K562 (cell line): ENCODE measurements around the gene TMEM120B. TPM values are rescaled to one million over a fixed set of nuclear protein-coding genes. Genes with fewer than 3 reads are reported as not detected.

Experiments used
- ATF1 ChIP-seq, 2 experiments: fragments of 450-650 bp in 1 of 2; IDR thresholded peaks; 2 replicates each; pipeline ENCODE4 v1.6.1; 2016; ENCODE audit warnings: missing compliant biosample characterization in 1 of 2, missing genetic modification characterization in 1 of 2
- CHD1 ChIP-seq: fragments of 200-600 bp; sonication (generic); IDR thresholded peaks from one replicate; pipeline ENCODE4 v1.6.1; 2012; ENCODE audit warnings: mild to moderate bottlenecking, moderate library complexity, low read length, inconsistent platforms
- ELF2 ChIP-seq: fragments of 250-450 bp; sonication (Bioruptor Pico); IDR thresholded peaks from 2 replicates; pipeline ENCODE4 v1.5.0; 2021; ENCODE audit warnings: mild to moderate bottlenecking
- FIP1L1 ChIP-seq: fragments of 200-400 bp; formaldehyde crosslinking; IDR thresholded peaks from 2 replicates; pipeline ENCODE4 v1.6.1; 2018; ENCODE audit warnings: mild to moderate bottlenecking, low read depth, low read length; ENCODE audit not compliant: poor library complexity, severe bottlenecking
- FOXA3 ChIP-seq, 2 experiments: fragments of 450-650 bp in 1 of 2; sonication (generic) in 1 of 2; formaldehyde crosslinking; IDR thresholded peaks in 1 of 2; conservative IDR thresholded peaks in 1 of 2; 2 replicates each; pipeline versions ENCODE4 v1.4.0 to v1.8.0; 2020 to 2022; ENCODE audit warnings: mild to moderate bottlenecking in 2 of 2, missing genetic modification reagents in 1 of 2
- MCM7 ChIP-seq, 2 experiments: fragments of 450-650 bp; IDR thresholded peaks; 2 replicates each; pipeline ENCODE4 v1.6.1; 2016 to 2018
- NEUROD1 ChIP-seq: fragments of 150-350 bp; IDR thresholded peaks from 2 replicates; pipeline ENCODE4 v1.6.1; 2014; ENCODE audit warnings: borderline replicate concordance, low read length, low read depth; ENCODE audit not compliant: partially characterized antibody
- NFIC ChIP-seq: fragments of 450-650 bp; IDR thresholded peaks from 2 replicates; pipeline ENCODE4 v1.6.1; 2017; ENCODE audit warnings: mild to moderate bottlenecking, inconsistent platforms
- PML ChIP-seq: IDR thresholded peaks from 2 replicates; pipeline ENCODE4 v1.6.1; 2012; ENCODE audit warnings: low read length, inconsistent platforms
- SAFB ChIP-seq: fragments of 200-400 bp; formaldehyde crosslinking; IDR thresholded peaks from 2 replicates; pipeline ENCODE4 v1.6.1; 2017; ENCODE audit warnings: low read depth, low read length, borderline replicate concordance
- ZFX ChIP-seq: sonication (generic); formaldehyde crosslinking; IDR thresholded peaks from 2 replicates; pipeline ENCODE4 v1.8.0; 2022; ENCODE audit warnings: mild to moderate bottlenecking, missing genetic modification reagents, moderate library complexity
- polyA plus RNA-seq, 8 experiments: library from polyadenylated mRNA; depleted of rRNA in 4 of 8; stranded (reverse) in 5 of 8; unstranded in 3 of 8; fragments of >200 nt; fragmentation: Nextera tagmentation in 2 of 8; fragmentation: Illumina TruSeq in 1 of 8; extraction: Ambion mirVana in 2 of 8; extraction: Trizol in 1 of 8; gene quantifications; 2 replicates each; pipeline versions ENCODE4 v1.2.1 to v1.2.3, GENCODE V29; 2011 to 2014; ENCODE audit warnings: inconsistent platforms in 1 of 8, missing spikeins in 1 of 8
- total RNA-seq, 7 experiments: library from RNA; depleted of rRNA in 6 of 7; stranded (reverse); fragments of >200 nt in 6 of 7; fragmentation: Illumina TruSeq in 2 of 7; extraction: Trizol in 2 of 7; gene quantifications; 2 replicates each; pipeline versions ENCODE4 v1.2.1 to v1.2.3, GENCODE V29; 2011 to 2021; ENCODE audit warnings: low replicate concordance in 1 of 7
- TF ChIP-seq, protein P1 (sequence below): sonication (generic); formaldehyde crosslinking; IDR thresholded peaks from 2 replicates; pipeline ENCODE4 v1.8.0; 2022; ENCODE audit warnings: missing genetic modification reagents, mild to moderate bottlenecking, borderline replicate concordance
- TF ChIP-seq, protein P2 (sequence below): fragments of 450-650 bp; IDR thresholded peaks from 2 replicates; pipeline ENCODE4 v1.6.1; 2016; ENCODE audit warnings: mild to moderate bottlenecking, moderate library complexity

The TMEM120B gene
- total and polyA plus RNA-seq, 9 of the 15 experiments (the other 6 are each of a cell fraction or from before 2014, with no cell fraction given), result 1.7 to 18.6 (median 7.4) TPM

DNA sequence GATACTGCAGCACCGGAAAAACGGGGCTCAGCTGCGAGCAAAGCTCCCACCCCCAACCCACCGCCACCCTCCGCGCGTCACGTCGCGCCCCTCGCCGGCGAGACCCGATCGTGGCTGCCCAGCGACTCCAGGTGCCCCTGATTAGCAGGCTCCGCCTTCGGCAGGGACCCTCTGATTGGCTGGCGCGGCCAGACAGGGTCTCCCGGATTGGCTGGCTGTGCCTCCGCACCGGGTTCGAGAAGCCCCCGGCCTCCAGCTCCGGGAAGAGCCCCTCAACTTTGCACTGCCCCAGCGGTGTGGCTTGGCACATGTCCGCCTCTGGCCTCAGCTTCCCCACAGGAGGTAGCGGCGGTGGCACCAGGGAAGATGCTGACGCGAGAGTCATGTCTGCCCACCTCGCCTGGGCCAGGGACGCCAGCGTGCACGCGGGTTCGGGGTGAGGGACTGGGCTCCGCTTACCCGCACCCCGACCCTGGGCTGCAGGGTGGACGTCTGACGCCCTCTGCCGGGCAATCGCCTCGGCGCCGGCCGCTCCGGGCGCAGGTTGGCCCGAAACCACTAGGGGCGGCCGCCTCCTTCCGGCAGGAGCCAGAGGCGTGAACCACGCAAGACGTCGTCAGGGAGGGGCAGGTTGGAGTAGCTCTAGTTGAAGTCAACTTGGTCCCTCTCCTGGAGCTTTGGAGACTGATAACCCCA, 81.4 kb downstream of the TMEM120B start (continued):
- TF ChIP-seq NFIC (peak; percentile 42), FOXA3 (CRISPR knock-in tag; conservative IDR thresholded peaks at IDR 0.05 in 1 of 2, IDR thresholded peaks at IDR 0.05 in 1 of 2) (no peak), ZFX (peak; percentile 50), MCM7 (IDR thresholded peaks at IDR 0.05) (no peak), FIP1L1 (peak; percentile 95), PML (0 out of 2 replicates have a peak, but pooled peaks have one; percentile 4), SAFB (peak; percentile 87; the same call in 1 of the 2 replicates), CHD1 (peak; percentile 36), ATF1 (CRISPR knock-in tag; IDR thresholded peaks at IDR 0.05) (0 out of 2 replicates have a peak, but pooled peaks have one; percentile 34), ATF1 (tag; IDR thresholded peaks at IDR 0.05) (peak; percentile 85), ELF2 (CRISPR knock-in tag) (no peak), NEUROD1 (peak; percentile 82)
- TF ChIP-seq, protein P1, sequence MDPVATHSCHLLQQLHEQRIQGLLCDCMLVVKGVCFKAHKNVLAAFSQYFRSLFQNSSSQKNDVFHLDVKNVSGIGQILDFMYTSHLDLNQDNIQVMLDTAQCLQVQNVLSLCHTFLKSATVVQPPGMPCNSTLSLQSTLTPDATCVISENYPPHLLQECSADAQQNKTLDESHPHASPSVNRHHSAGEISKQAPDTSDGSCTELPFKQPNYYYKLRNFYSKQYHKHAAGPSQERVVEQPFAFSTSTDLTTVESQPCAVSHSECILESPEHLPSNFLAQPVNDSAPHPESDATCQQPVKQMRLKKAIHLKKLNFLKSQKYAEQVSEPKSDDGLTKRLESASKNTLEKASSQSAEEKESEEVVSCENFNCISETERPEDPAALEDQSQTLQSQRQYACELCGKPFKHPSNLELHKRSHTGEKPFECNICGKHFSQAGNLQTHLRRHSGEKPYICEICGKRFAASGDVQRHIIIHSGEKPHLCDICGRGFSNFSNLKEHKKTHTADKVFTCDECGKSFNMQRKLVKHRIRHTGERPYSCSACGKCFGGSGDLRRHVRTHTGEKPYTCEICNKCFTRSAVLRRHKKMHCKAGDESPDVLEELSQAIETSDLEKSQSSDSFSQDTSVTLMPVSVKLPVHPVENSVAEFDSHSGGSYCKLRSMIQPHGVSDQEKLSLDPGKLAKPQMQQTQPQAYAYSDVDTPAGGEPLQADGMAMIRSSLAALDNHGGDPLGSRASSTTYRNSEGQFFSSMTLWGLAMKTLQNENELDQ, result 0 out of 2 replicates have a peak, but pooled peaks have one; percentile 62
- TF ChIP-seq, protein P2, sequence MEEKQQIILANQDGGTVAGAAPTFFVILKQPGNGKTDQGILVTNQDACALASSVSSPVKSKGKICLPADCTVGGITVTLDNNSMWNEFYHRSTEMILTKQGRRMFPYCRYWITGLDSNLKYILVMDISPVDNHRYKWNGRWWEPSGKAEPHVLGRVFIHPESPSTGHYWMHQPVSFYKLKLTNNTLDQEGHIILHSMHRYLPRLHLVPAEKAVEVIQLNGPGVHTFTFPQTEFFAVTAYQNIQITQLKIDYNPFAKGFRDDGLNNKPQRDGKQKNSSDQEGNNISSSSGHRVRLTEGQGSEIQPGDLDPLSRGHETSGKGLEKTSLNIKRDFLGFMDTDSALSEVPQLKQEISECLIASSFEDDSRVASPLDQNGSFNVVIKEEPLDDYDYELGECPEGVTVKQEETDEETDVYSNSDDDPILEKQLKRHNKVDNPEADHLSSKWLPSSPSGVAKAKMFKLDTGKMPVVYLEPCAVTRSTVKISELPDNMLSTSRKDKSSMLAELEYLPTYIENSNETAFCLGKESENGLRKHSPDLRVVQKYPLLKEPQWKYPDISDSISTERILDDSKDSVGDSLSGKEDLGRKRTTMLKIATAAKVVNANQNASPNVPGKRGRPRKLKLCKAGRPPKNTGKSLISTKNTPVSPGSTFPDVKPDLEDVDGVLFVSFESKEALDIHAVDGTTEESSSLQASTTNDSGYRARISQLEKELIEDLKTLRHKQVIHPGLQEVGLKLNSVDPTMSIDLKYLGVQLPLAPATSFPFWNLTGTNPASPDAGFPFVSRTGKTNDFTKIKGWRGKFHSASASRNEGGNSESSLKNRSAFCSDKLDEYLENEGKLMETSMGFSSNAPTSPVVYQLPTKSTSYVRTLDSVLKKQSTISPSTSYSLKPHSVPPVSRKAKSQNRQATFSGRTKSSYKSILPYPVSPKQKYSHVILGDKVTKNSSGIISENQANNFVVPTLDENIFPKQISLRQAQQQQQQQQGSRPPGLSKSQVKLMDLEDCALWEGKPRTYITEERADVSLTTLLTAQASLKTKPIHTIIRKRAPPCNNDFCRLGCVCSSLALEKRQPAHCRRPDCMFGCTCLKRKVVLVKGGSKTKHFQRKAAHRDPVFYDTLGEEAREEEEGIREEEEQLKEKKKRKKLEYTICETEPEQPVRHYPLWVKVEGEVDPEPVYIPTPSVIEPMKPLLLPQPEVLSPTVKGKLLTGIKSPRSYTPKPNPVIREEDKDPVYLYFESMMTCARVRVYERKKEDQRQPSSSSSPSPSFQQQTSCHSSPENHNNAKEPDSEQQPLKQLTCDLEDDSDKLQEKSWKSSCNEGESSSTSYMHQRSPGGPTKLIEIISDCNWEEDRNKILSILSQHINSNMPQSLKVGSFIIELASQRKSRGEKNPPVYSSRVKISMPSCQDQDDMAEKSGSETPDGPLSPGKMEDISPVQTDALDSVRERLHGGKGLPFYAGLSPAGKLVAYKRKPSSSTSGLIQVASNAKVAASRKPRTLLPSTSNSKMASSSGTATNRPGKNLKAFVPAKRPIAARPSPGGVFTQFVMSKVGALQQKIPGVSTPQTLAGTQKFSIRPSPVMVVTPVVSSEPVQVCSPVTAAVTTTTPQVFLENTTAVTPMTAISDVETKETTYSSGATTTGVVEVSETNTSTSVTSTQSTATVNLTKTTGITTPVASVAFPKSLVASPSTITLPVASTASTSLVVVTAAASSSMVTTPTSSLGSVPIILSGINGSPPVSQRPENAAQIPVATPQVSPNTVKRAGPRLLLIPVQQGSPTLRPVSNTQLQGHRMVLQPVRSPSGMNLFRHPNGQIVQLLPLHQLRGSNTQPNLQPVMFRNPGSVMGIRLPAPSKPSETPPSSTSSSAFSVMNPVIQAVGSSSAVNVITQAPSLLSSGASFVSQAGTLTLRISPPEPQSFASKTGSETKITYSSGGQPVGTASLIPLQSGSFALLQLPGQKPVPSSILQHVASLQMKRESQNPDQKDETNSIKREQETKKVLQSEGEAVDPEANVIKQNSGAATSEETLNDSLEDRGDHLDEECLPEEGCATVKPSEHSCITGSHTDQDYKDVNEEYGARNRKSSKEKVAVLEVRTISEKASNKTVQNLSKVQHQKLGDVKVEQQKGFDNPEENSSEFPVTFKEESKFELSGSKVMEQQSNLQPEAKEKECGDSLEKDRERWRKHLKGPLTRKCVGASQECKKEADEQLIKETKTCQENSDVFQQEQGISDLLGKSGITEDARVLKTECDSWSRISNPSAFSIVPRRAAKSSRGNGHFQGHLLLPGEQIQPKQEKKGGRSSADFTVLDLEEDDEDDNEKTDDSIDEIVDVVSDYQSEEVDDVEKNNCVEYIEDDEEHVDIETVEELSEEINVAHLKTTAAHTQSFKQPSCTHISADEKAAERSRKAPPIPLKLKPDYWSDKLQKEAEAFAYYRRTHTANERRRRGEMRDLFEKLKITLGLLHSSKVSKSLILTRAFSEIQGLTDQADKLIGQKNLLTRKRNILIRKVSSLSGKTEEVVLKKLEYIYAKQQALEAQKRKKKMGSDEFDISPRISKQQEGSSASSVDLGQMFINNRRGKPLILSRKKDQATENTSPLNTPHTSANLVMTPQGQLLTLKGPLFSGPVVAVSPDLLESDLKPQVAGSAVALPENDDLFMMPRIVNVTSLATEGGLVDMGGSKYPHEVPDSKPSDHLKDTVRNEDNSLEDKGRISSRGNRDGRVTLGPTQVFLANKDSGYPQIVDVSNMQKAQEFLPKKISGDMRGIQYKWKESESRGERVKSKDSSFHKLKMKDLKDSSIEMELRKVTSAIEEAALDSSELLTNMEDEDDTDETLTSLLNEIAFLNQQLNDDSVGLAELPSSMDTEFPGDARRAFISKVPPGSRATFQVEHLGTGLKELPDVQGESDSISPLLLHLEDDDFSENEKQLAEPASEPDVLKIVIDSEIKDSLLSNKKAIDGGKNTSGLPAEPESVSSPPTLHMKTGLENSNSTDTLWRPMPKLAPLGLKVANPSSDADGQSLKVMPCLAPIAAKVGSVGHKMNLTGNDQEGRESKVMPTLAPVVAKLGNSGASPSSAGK, result peak; percentile 95
